NCI-H82 treated with DMSO at 0.1 percent for 48 hours (cell line): ENCODE results near the gene TJAP1.
"Not testable (repeated sequence)": the region's sequence is repeated elsewhere in the genome, so short reads cannot be mapped to it uniquely, and the experiment has no call there.

Experiments used
- DNase-seq: peaks from one replicate; lab custom pipeline; 2025; ENCODE audit not compliant: unreplicated experiment; lab: John Stamatoyannopoulos, UW

The TJAP1 gene

DNA sequence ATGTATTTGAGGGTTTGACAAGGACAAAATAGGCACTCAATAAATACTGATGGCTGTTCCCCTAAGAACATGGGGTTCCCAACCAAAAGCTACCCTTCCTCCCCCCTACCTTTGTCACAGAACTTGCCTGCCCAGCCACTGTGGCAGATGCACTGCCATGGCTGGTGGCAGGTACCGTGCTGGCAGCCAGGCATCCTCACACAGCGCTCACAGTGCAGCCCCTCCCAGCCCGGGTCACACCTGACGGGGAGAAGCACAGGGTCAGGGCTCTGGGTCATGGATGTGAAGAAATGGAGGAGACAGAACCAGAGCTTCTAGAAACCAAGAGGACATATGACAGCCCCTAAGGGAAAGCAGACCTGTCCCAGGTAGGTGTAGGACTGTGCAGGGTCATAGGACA is 24.5 kb upstream of the TJAP1 start:
- DNase-seq = no peak

DNA sequence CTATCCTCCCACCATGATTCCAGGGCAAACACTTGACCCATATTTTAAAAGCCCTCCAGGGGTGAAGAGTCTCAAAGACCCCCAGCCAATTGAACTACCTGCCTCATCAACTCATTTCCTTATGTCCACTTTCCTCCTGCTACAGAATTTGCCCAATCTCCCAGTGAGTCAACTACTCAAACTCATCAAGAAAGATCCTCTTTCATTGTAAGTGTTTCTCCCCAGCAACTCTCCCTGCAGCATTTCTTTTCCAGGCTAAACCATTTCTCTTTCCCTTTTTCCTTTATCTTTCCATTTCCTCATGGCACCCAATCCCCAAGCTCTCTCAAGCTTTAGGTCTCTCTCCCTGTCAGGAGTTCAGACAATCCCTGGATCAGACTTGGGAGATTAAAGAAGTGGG is 23.5 kb upstream of the TJAP1 start:
- no peak for DNase-seq

DNA sequence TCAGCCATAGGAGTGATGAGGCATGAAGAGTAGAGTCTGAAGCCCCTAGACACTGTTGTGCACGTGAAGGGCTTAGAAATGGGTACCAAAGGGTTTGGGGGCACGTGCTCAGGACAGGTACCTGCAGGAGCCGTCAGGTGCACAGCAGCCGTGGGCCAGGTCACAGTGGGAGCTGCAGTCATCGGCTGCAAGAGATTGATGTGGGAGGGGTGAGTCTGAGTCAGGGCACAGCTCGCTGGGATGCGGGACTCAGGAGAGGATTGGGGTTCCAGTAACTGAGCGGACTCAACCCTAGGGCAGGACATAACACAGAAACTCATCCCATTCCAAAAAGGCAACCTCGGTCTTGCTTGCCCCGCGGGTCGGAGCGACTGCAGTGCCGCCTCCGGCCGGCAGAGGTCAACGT is 23.1 kb upstream of the TJAP1 start:
- DNase-seq = no peak

DNA sequence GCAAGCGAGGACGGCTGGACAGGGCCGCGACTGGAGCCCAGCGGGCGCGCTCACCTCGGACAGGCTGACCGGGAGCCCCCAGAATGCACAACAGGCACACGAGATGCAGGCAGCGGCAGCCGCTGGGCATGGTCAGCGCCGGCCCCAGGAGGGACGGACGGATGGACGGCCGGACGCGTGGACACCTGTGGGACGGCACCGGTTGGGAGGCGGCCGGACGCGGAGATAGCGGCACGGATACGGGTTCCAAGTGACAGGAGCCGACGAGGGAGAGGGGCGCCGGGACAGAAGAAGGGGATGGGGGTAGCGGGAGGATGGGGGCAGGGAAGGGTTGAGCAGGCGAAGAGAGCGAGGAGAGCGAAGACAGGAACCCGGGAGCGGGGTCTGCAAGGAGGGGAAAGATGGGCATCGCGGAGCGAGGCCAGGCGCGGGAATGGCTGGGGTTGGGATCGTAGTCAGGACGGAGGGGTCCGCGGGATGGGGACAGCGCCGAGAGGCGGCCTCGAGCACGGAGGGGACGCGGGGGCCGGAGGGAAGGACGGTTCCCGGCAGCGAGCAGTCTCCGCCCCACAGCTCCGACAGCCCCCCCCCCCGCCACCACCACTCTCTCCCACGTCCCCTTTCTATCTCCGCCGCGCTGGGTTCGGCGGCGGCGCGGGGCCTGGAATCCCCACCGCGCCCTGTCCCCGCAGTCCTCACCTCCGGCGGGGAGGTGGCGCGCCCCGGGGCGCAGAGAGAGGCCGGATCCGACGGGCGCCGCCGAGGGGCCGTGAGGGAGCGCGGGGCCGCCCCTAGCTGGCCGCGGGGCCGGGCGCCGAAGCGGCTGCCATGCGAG is 22.5 kb upstream of the TJAP1 start:
- DNase-seq = peak; percentile 48

DNA sequence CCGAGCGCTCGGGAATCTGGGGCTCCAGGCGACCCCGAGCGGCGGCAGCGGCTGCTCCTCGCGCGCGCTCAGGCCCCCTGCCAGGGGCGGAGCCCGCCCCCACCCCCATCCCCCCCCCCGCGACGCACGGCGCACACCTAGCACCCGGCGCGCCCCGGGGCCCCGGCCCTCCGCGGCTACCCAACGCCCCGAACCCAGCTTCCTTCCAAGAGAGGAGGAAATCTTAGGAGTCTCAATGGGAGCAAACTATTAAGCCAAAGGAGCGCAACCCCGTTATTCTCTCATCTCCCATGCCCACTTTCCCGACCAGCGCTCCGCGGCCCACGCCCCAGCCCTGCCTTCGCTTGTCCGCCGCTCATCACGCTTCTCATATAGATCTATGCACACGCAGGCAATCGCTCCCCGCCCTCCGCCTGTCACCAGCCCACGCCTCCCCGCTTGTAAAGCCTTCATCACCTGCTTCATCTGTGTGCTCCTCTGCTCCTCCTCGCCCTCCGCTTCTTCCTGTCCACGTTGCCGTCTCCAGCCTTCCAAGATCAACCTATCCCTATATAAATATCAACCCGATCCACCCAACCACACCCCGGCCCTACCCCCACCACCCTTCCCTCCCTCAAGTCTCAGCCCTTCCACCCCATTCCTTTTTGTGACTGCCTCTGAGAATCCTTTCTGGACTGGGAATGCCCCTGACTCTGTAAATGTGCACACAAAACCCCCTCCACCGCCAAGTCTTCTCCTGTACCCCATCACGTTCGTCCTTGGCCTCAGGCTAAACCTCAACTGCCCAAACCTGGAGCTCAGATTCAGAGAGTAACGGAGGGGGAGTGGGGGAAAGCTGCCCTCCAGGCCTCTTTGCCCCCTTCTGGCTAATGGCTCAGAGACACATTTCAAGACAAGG is 21.6 kb upstream of the TJAP1 start, which contains the start of gene DLK2:
DLK2 (minus strand) TSS at position 18 of the 898 bp plus-strand sequence. CDS start 723 bp downstream, outside the sequence.
- DNase-seq = peak; percentile 73

DNA sequence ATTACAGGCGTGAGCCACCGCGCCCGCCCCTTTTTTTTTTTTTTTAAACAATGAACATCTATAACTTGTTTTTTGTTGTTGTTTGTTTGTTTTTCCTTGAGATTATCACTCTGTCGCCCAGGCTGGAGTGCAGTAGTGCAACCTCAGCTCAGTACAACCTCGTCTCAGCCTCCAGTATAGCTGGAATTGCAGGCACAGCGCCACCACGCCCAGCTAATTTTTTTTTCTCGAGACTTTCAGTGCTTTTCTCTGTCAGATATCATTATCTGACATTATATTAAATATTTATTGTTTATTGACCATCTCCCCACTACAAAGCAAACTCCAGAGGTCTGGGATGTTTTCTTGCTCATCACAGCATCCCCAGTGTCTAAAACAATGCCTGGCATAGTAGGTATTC is 19.7 kb upstream of the TJAP1 start:
- no peak for DNase-seq

DNA sequence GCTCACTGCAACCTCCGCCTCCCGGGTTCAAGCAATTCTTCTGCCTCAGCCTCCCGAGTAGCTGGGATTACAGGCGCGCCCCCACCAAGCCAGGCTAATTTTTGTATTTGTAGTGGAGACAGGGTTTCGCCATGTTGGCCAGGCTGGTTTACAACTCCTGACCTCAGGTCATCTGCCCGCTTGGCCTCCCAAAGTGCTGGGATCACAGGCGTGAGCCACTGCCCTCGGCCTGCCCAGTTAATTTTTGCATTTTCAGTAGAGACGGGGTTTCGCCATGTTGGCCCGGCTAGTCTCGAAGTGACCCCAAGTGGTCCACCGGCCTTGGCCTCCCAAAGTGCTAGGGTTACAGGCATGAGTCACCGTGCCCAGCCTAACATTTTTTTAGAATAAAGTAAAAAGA is 19.2 kb upstream of the TJAP1 start:
- not testable (repeated sequence) for DNase-seq

DNA sequence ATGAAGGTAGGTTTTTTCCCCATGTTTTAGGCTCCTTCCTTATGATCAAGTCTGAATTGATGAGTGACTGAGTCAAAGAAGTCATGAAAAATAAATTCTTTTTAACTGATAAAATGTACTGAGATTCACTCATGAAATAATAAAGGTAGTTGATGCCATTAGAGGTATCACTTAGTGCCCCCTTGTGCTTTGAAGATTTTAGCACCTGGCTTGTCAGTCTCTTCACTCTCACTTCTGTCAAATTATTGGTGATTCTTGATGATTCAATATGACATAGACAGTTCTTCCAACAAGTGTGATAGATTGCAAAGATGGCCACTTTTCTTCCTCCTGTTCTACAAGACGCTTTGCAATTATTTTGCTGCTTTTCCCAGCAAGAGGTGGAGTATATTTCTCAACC is 17.8 kb upstream of the TJAP1 start:
- DNase-seq = no peak

DNA sequence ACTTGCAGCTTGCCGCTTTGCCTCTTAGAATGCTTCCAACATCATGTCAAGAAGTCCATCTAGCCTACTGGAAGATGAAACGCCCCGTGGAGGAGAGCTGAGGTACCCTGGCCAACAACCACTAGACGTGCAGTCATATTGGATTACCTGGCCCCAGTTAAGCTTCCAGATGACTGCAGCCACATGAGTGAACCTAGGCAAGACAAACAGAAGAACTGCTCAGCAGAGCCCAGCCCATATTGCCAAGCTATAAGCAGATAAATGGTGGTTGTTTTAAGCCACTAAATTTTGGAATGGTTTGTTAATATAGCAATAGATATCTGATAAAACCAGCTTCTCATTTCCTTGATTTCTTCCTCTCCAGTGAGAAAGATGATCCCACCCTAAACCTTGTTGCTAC is 17.3 kb upstream of the TJAP1 start:
- no peak for DNase-seq

DNA sequence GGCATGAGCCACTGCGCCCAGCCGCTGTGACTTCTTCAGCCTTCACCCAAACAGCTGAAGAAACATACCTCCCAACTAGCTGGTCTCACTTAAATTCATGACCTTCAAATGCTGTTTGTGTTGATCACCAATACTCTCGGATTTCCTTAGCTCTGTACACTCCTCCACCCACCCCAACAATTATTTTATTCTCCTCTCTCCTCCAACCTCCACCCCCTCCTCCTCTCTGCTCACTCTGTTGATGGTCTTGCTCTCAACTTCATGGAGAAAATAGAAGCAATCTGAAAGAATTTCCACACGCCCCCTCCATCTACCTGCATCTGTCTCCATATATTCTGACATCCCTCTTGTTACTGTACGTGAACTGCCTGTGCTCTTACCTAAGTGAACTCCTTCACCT is 15.4 kb upstream of the TJAP1 start:
- DNase-seq = no peak

DNA sequence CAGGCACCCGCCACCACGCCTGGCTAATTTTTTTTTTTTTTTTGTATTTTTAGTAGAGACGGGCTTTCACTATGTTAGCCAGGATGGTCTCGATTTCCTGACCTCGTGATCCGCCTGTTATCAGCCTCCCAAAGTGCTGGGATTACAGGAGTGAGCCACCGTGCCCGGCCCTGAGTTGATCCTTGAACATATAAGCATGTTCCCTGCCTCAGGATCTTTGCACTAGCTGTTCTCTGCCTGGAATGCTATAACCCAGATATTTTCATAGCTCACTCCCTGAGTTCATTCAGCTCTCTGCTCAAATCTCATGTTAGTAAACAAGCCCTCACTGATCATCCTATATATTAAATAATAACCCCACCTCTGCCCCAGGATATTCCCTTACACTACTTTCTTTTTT is 13.0 kb upstream of the TJAP1 start:
- no peak for DNase-seq

DNA sequence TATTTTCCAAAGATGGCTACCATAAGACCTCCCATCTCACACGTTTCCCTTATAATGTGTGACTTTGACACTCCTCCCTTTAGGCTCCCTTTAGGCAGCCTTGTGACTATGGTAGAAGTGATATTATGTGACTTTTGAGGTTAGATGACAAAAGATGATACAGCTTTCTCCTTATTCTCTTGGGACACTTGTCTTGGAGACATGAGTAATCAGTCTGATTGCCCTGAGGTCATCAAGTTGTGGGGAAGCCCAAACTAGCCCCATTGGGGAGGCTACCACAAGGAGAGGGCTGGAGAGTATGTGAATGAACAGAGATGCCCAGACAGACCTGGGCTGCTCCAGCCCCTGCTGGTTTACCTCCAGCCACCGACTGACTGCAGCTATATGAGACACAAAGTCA is 11.4 kb upstream of the TJAP1 start:
- no peak for DNase-seq

DNA sequence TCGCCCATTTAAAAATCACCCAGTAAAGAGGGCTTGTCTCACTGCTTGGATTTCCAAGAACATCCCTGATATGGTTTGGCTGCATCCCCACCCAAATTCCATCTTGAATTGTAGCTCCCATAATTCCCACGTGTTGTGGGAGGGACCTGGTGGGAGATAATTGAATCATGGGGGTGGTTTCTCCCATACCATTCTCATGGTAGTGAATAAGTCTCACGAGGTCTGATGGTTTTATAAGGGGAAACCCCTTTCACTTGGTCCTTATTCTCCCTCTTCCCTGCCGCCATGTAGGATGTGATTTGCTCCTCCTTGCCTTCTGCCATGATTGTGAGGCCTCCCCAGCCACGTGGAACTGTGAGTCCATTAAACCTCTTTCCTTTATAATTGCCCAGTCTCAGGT is 10.1 kb upstream of the TJAP1 start:
- not testable (repeated sequence) for DNase-seq

DNA sequence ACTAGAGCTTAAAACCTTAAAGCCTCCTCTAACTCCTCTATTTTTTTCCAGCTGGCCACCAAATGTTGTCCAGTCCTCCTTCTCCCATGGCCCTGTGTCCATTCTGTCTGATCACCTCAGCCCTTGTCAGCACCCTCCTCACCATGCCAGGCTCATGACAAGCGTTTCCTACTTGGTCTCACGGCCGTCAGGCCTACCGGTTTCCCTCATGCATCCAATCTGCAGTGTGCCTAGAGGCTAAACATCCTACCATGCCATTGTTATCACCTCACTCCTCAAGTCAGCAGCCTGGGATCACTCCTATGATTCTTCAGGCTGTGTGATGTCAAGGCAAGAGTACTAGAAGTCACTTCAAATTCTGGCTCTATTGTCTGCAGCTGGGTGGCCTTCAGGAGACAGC is 9.6 kb upstream of the TJAP1 start:
- DNase-seq = no peak

DNA sequence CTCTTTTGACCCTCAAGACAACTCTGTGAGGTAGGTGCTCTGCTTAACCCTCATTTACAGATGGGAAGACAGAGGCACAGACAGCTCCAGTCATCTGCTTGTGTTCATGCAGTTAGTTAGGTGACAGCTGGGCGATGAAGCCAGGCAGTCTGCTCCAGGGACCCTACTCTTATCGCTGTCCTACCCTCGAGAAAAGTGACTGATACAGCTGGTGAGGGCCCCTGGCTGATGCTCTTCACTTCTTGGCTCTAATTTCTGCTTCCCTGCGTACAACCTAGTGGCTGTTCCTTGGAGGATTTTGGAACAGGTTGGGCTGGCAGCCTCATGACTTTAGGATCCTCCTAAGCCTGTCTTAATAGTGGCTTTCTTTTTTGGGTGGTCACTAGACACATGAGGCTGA is 9.1 kb upstream of the TJAP1 start:
- no peak for DNase-seq

DNA sequence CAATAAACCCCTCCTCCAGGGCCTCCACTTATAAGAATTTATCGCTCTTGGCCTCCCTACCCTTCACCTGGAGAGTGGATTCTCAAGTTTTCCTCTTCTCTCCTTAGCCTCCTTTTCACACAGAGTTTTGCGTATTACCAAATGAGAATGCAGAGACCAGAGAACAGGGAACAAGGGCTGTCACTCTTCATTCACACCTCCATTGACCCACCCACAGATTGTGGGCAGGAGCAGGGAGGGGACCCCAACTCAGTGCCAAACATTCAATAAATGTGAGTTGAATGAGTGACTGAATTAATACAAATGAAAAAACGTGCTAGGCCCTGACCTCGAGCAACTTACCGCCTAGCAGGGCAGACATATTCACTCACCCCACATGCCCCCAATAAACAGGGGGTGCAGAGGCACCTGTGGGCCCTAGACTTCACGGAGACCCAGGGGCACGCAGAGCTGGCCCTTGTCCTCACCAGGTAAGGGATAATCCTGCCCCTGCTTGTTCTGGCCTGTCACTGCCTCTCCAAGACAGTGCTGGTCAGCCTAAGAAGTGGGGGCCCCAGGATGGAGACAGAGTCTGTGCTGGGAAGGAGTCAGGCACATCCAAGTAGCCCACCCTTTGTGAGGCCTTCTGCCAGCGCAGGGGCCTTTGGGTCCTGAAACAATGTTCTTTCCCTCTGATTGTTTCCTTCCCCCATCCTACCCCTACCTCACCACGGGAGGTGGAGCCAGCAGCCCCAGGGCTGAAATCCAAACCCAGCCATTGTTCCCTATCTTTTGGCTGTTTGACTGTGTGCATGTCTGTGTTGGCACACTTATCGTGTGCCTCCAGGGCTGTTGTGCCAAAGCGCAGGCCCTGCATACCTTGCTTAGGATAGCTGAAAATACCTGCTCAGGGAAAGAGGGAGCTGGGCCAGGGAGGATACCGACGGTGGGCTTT is 8.4 kb upstream of the TJAP1 start:
- DNase-seq = no peak

DNA sequence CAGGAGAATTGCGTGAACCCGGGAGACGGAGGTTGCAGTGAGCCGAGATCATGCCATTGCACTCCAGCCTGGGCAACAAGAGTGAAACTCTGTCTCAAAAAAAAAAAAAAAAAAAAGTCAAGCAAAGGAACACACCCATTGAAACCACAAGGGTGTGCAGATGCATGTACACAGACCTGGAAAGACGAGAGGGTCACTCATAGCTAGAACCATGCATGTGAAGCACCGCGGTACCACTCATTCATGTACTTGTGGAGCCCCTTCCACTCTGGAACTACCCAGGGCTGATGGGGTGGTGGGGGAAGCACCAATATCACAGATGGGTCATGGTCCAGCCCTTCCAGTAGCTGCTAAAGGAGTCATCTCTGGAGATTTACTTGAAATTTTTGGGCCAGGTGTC is 7.4 kb upstream of the TJAP1 start:
- no peak for DNase-seq

DNA sequence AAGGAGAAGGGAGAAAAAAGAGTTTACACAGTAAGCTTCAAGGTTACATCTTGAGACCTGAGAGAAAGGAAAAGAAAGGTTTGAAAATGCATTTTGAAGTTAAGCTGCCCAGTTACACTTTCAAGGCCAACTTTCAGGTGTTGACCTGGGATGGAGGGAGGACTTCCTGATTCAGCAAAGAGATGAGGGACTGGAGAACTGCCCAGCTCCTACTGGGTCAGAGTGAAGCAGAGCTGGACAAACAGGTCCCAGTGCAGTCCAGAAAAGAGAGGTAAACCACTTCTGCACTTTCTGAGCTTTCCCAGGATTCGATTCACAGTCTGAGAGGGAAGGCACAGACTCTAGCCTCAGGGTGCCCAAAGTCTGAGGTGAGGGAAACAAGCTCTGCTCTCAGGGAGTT is 6.0 kb upstream of the TJAP1 start:
- no peak for DNase-seq

DNA sequence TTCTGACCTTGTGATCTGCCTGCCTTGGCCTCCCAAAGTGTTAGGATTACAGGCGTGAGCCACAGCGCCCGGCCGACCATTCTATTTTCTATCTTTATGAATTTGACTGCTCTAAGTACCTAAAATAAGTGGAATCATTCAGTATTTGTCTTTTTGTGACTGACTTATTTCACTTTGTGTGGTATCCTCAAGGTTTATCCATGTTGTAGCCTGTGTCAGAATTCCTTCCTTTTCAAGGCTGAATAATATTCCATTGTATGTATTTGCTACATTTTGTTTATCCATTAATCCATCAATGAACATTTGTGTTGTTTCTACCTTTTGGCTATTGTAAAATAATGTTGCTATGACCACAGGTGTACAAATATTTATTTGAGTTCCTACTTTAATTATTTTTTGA is 4.9 kb upstream of the TJAP1 start:
- DNase-seq = no peak

DNA sequence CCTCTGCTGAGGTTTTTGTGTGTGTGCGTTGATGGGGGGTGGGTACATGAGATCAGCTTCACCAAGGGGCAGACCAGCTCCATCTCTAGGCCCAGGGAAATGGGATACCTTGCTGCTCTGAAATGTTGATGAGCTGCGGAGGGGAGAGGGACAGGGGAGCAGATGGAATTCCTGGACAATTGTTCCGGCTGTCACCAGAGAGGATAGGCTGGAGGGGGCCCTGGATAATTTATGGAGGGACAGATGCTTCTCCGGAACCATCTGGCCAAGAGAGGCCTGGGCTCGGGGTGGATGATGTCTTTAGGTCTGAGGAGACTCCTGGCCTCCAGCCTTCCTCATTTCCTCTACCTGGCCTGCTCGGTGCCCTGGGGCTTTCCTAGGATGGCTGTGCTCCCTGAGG is 1.9 kb upstream of the TJAP1 start:
- peak; percentile 71 for DNase-seq

DNA sequence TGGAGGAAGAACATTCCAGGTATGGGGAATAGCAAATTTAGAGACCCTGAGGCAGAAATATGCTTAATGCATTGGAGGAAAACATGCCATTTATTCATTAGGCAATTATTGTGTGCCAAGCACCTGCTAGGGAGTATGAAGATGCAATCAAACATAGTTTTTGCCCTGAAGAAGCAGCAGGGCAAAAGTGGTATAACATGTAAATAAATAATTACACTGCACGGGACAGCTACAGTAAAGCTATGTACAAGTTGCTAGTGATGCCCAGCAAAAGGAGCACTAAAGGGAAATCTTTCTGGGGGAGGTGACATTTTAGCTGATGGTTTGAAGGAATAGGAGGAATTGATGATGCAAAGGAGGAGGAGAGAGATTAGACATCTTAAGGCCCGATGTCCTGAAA is 624 bp upstream of the TJAP1 start:
- DNase-seq = no peak
